ENCODE measurements around the gene ZNF750.

ZNF750 gene

DNA sequence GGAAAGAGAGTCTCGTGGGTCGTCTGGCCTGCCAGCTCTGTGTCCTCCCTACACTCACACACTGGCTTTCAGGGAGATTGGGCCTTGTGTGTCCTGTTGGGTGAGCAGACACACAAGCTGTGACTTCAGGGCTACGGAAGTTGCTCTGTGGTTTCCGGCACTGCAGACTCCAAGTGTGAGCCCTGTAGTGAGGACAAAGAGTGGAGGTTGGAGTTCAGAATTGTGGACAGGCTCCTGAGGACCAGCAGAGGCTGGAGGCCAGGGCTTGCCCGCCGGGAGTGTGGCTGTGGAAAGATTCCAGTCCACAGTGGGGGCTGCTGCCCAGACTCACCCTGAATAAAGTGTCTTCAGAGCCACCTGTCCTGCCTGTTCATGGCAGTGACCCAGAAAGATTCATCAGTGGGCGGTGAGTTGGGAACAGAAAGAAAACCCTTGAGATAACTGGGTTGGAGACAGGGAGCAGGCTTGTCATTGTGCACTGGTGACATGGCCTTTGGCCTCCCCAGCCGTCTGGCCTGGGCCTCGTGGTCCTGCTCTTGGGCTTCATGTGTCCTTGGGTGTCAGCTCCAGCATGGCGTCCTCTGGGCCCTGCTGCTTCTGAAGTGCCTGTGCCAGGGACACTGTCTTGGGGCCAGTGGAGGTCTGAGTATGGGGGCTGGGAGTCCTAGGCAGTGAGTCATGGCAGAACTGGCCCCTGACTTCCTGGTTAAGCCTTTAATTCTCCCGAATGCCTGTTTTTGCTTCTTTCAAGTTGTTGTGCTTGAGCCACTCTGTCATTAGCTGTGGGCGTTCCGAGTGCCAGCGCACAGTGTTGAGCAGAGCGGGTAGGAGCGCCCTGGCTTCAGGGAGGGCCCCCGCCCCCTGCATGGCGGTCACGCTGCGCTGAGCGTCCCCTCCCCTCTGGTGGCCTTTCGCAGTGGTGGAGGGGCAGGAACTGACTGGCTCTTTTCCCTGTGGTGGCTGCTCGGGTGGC, 19.9 kb upstream of the ZNF750 start:
- peak; percentile 43 to 58 for DNase-seq (ENCODE audit: low read depth in 2 of 2)

- no peak for DNase-seq (ENCODE audit: low read depth in 2 of 2)
Measured at GRCh38 chr17:82858376-82859126, 18.7 kb upstream of the ZNF750 start.

DNA sequence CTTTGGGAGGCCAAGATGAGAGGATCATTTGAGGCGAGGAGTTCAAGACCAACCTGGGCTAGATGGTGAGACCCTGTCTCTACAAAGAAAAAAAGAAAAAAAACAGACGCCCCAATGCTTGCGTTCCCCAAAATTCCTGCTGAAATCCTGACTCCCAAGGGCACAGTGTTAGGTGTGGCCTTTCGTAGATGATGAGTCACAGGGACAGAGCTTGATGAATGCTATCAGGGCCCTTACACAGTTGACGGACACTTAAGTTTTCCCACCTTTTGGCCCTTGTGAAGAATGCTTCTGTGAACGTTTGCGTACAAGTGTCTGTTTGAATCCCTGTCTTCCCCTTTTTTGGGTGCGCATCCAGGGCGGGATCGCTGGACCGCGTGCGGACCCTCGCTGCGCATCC, 16.5 kb upstream of the ZNF750 start:
- DNase-seq (ENCODE audit: low read depth in 2 of 2): no peak

- no peak for DNase-seq (ENCODE audit: low read depth in 2 of 2)
Measured at GRCh38 chr17:82854226-82854625, 14.4 kb upstream of the ZNF750 start.

DNA sequence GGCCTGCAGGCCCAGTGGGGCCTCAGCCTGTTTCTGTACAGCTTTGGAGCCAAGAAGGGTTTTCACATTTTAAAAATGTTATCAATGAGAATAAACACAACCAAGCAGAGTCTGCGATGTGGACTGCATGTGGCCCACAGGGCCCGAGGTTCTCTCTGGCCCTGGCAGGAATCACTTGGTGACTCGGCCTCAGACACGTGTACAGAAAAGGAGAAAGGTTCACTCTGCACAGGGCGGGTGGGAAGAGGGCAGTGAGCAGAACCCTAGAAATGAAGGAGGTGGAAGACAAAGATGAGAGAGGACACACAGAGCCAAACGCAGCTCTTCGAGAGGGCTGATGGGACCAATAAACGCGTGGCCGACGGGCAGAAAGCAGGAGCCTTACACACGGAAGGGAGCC, 11.6 kb upstream of the ZNF750 start:
- DNase-seq (ENCODE audit: low read depth in 2 of 2): no peak

- DNase-seq (ENCODE audit: low read depth in 2 of 2): no peak
Measured at GRCh38 chr17:82849076-82849945, 9.5 kb upstream of the ZNF750 start.

- peak in 1 of 2 donors; percentile 38 for DNase-seq (ENCODE audit: low read depth in 2 of 2)
Measured at GRCh38 chr17:82848022-82848592, 8.3 kb upstream of the ZNF750 start.

DNA sequence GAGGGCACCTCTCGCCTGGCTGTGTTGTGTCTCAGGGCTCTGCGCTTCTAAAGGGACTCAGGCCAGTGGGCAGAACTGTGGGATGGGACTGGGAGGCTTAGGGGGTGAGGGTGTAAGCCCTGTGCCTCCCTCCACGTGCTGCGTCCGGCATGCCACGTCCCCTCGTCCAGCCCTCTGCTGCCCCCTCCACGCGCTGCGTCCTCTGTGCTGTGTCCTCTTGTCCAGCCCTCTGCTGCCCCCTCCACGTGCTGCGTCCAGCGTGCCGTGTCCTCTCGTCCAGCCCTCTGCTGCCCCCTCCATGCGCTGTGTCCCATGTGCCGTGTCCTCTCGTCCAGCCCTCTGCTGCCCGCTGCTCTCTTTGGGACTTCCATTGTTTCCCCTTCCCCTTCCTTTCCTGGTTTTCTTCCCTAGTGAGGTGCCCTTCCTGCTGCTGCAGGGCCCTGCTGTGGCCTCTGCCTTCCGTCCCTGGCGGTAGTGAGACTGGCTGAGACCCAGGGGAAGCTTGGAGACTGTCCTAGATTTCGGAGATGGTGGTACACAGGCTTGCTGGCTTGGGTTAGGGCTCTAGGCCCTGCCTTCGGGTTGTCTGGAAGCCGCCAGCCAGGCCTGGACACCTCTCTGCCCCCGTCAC, 6.4 kb upstream of the ZNF750 start:
- DNase-seq (ENCODE audit: low read depth in 2 of 2): no peak

DNA sequence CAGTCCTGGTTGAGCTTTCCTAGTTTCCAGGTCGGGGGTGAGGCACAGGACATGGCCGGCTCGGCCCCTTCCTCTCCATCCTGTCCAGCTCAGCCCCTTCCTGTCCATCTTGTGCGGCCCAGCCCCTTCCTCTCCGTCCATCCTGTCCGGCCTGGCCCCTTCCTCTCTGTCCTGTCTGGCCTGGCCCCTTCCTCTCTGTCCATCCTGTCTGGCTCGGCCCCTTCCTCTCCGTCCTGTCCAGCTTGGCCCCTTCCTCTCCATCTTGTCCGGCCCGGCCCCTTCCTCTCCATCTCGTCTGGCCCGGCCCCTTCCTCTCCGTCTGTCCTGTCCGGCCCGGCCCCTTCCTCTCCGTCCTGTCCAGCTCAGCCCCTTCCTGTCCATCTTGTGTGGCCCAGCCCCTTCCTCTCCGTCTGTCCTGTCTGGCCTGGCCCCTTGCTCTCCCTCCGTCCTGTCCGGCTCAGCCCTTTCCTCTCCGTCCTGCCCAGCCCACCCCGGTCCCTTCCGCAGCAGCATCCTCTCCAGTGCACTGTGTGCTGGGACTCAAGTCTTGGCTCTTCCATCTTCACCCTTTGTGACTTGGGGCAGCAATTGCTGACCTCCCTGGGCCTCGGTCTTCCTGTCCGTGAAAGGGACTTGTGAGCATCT, 5.5 kb upstream of the ZNF750 start:
- no peak for DNase-seq (ENCODE audit: low read depth in 2 of 2)

- no peak for DNase-seq (ENCODE audit: low read depth in 2 of 2)
Measured at GRCh38 chr17:82844796-82845162, 5.0 kb upstream of the ZNF750 start.

DNA sequence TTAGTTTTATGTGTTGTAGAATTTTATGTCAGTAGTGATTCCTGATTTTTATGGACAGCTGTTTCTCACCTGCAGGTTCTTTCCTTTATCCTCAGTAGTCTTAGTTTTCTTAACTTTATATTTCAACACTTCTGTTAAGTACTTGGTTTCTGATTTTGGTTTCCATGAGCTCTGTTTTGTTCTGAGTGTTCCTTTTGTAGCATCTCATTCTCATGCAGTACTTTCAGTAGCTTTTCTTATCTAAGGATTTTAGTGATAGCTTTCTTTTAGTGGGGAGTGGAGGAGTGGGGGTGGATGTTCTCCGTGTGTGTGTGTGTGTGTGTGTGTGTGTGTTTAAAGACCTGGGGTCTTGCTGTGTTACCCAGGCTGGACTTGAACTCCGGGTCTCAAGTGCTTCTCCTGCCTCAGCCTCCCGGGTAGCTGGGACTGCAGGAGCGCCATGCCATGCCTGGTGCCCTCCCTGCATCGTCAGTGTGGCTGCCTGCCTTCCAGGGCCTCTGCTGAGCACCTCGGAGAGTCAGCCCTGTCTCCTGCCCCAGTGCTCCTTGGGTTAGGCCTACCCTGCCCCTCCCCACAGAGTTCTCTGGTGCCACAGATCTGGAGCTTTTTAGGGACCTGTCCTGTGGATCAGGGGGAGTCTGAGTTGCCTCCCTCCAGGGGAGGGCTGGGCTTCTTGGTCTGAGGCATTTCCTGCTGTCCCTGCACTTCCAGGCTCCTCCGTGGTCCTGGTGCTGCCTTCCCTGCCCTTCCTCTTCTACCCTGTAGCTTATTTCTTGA, 4.3 kb upstream of the ZNF750 start:
- no peak for DNase-seq (ENCODE audit: low read depth in 2 of 2)

- no peak for DNase-seq (ENCODE audit: low read depth in 2 of 2)
Measured at GRCh38 chr17:82841921-82842596, 2.2 kb upstream of the ZNF750 start.

GRCh38 chr17:82840431-82840831, 609 bp upstream of the ZNF750 start:
- DNase-seq (ENCODE audit: low read depth in 2 of 2): no peak

DNA sequence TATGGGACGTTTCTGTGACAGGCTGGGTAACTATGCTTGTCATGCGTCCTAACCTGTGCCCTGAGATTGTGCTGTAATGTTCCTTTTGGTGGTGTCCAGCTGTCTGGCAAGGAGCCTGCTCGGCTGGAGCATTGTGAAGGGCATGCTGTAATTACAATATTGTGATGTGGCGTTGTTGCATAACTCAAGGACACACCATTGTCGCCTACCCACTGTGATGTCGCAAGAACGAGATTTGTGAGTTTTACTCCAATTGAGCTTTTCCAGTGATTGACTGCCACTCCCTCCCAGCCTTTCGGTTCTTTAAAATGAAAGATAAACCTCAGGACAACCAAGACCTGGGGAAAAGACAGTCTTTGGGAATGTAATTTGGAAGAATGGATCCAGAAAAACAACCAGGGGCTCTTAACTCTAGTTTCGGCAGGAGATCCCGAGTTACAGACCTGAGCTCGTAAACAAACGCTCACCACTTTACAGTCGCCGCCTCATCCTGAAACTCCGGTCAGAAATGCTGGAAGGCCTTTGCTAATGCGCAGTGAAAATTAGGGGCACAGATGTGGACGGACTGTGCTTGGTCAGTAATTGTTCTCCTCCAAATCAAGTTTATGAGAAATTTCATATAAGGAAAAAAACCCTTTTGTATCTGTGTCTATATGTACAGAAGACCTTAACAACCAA, 1.3 kb downstream of the ZNF750 start:
- no peak for DNase-seq (ENCODE audit: low read depth in 2 of 2)

- no peak for DNase-seq (ENCODE audit: low read depth in 2 of 2)
Measured at GRCh38 chr17:82837586-82838320, 2.1 kb downstream of the ZNF750 start.

DNA sequence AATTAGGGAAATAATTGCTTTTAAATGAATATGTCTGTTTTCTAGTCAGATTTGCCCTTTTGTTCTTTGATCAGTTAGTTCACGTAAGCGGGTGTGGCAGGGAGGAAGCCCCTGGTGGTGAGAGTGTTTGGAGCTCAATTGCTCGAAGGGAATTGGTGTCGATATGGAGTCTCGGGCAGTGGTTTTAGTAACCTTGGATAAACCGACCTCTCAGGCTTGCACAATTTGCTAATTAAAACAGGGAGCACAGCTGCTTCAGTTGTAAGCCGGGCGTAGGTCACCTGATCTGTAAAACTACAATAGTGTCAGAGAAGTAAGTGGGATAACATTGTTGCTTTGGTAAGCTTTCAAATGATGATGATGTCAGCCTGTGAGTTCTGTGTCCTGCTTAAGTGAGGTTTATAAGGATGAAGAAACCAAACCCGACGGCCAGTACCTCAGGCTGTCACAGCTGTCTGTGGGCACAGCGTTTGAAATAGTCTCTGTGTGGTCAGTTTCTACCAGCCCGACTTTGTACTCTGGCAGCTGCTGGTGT, 2.9 kb downstream of the ZNF750 start:
- no peak for DNase-seq (ENCODE audit: low read depth in 2 of 2)

DNA sequence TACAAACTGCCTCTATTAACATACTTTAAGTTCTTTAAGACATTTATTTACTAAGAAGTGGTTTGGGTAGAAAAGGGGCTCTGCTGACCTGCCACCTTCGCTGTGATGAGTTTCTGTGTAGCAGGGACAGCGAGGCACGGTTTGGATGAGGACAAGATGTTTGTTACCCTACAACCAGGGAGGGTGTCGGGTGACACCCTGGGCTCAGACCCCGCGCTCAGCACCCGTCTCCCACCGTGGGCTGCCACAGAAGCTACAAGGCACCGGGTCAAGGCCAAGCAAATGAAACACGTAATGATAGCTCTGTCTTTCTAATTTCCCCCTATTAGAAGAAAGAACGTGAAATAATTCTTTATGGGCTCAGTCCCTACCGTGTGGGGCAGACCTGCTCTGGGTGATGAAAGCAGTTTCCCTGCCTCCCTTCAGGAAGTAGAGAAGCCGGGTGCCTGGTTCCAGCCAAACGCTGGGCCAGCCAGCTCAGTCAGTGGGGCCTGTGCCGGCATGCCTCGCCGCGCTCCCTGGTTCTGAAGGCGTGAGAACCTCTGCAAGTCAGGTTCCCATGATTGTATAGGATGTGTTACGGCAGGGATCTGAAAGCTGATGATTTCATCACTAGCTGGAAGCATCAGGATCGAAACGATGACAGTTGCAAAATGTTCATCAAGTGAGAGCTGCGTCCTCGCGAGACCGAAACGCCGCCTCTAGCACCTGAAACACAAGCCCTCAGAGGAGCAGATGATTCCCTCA, 3.9 kb downstream of the ZNF750 start:
- no peak for DNase-seq (ENCODE audit: low read depth in 2 of 2)

All from stimulated activated CD8-positive, alpha-beta memory T cell treated with anti-CD3 and anti-CD28 coated beads, Interleukin-15, amount 100 ng/mL, for 48 hours (primary cell).